GM12878 (cell line): ENCODE data around the gene SRRM2. TPM values are rescaled to one million over a fixed set of nuclear protein-coding genes. Genes with fewer than 3 reads are reported as not detected.

ENCODE experiments used
- ATAC-seq: fragments of 200-7000 bp; cut with Tn5 transposase; 3 replicates; pipeline ENCODE4 v1.9.1; 2020; ENCODE audit warnings: mild to moderate bottlenecking, moderate library complexity
- BruUV-seq: library from RNA; stranded (reverse); fragments of 400-500 nt; replicated peaks from 2 replicates; lab custom pipeline; 2021; lab: Mats Ljungman, UMichigan
- CTCF ChIA-PET: fragments of 300-600 bp; sonication (Branson Sonifier 250); formaldehyde crosslinking; extraction: SDS; loops from one replicate; lab custom pipeline; 2021; ENCODE audit warnings: inconsistent platforms; lab: Yijun Ruan, JAX
- POLR2A ChIA-PET: fragments of 350-600 bp; formaldehyde crosslinking; extraction: SDS; loops from one replicate; lab custom pipeline; 2021; ENCODE audit warnings: inconsistent platforms; lab: Charles Lee
- RAD21 ChIA-PET: fragments of 300-600 bp; sonication (Branson Sonifier 250); formaldehyde crosslinking; loops from one replicate; lab custom pipeline; 2023; ENCODE audit warnings: antibody characterized with exemption; ENCODE audit not compliant: unreplicated experiment; lab: Charles Lee
- SMC1A ChIA-PET: fragments of 300-600 bp; sonication (Branson Sonifier 250); formaldehyde crosslinking; loops from one replicate; lab custom pipeline; 2023; ENCODE audit not compliant: unreplicated experiment, uncharacterized antibody; lab: Charles Lee
- DNase-seq: peaks from one replicate; pipeline ENCODE4 v3.0.0-alpha.2; 2011; ENCODE audit warnings: low read depth, low spot score
- FAIRE-seq: peaks from 3 replicates; lab custom pipeline; 2011; peaks lifted over from hg19 to GRCh38; lab: Jason Lieb, UNC
- H2AFZ ChIP-seq: 2 replicates; pipeline ENCODE4 v1.6.0; 2011; ENCODE audit warnings: low read depth, low read length, control low read depth; ENCODE audit not compliant: control insufficient read depth
- H3K27ac ChIP-seq: 2 replicates; pipeline ENCODE4 v1.5.1; 2011; ENCODE audit warnings: control low read depth; ENCODE audit not compliant: control insufficient read depth, insufficient read depth
- H3K27me3 ChIP-seq, 2 experiments: replicated peaks in 1 of 2; 2 replicates each; pipeline versions ENCODE4 v1.6.0 to v1.6.1; 2011; ENCODE audit warnings: low read length in 1 of 2; ENCODE audit not compliant: control insufficient read depth in 2 of 2, insufficient read depth in 2 of 2
- H3K36me3 ChIP-seq, 2 experiments: 2 replicates each; pipeline ENCODE4 v1.5.1; 2011; ENCODE audit warnings: low read length in 1 of 2; ENCODE audit not compliant: control insufficient read depth in 2 of 2, insufficient read depth in 2 of 2
- H3K4me1 ChIP-seq: 2 replicates; pipeline ENCODE4 v1.6.1; 2011; ENCODE audit warnings: mild to moderate bottlenecking, low read length, moderate library complexity, mixed read lengths; ENCODE audit not compliant: control insufficient read depth, insufficient read depth
- H3K4me2 ChIP-seq: 2 replicates; pipeline ENCODE4 v1.6.0; 2011; ENCODE audit warnings: control low read depth; ENCODE audit not compliant: control insufficient read depth, insufficient read depth
- H3K4me3 ChIP-seq: fragments of 200-600 bp; sonication (generic); 2 replicates; pipeline ENCODE4 v1.5.1; 2016
- H3K79me2 ChIP-seq: 2 replicates; pipeline ENCODE4 v1.6.0; 2011; ENCODE audit warnings: low read length; ENCODE audit not compliant: control insufficient read depth, insufficient read depth
- H3K9ac ChIP-seq: 2 replicates; pipeline ENCODE4 v1.8.0; 2011; ENCODE audit warnings: low read length, control low read depth, mixed read lengths; ENCODE audit not compliant: control insufficient read depth, insufficient read depth
- H3K9me3 ChIP-seq: replicated peaks from 3 replicates; pipeline ENCODE4 v1.5.1; 2011; ENCODE audit warnings: mild to moderate bottlenecking, low read length; ENCODE audit not compliant: control insufficient read depth, insufficient read depth
- H4K20me1 ChIP-seq: 2 replicates; pipeline ENCODE4 v1.6.0; 2011; ENCODE audit not compliant: control insufficient read depth, insufficient read depth
- KAT2A ChIP-seq: conservative IDR thresholded peaks from 2 replicates; pipeline ENCODE4 v1.6.1; 2011; ENCODE audit warnings: low read depth, low read length; ENCODE audit not compliant: control insufficient read depth
- NKRF ChIP-seq: fragments of 450-650 bp; conservative IDR thresholded peaks from 2 replicates; pipeline ENCODE4 v1.6.1; 2017; ENCODE audit warnings: mild to moderate bottlenecking, moderate library complexity
- PML ChIP-seq: IDR thresholded peaks from 2 replicates; pipeline ENCODE4 v1.6.1; 2012; ENCODE audit warnings: low read length, inconsistent platforms
- POLR2A ChIP-seq: IDR thresholded peaks from 2 replicates; pipeline ENCODE4 v1.6.1; 2011; ENCODE audit warnings: low read depth, mild to moderate bottlenecking, low read length
- WGBS: methylation state at CpG from one replicate; pipeline ENCODE4 v1.1.6; 2016; ENCODE audit warnings: low lambda C conversion rate; ENCODE audit not compliant: insufficient replicate concordance, insufficient coverage; ENCODE audit errors: missing lambda C conversion rate; 5-methylcytosine and 5-hydroxymethylcytosine counted together
- in situ Hi-C: fragments of 300-500 bp; cut with MboI; formaldehyde crosslinking; loops from 9 replicates; pipeline ENCODE4 v1.14.3; 2018; ENCODE audit warnings: mixed read lengths
- intact Hi-C: fragments of 100-400 bp; cut with micrococcal nuclease; formaldehyde crosslinking; loops from one replicate; pipeline ENCODE4 v1.14.2; 2022; ENCODE audit not compliant: unreplicated experiment
- polyA plus RNA-seq, 11 experiments: library from polyadenylated mRNA; depleted of rRNA in 4 of 11; unstranded in 6 of 11; stranded (reverse) in 5 of 11; fragments of >200 nt; fragmentation: Nextera tagmentation in 4 of 11; fragmentation: Illumina TruSeq in 1 of 11; extraction: Ambion mirVana in 4 of 11; extraction: Trizol in 1 of 11; gene quantifications; 1 replicate in 1 of 11; 2 replicates in 10 of 11; pipeline versions ENCODE4 v1.2.1 to v1.2.3, GENCODE V29; 2011 to 2016; ENCODE audit warnings: inconsistent platforms in 2 of 11, missing spikeins in 2 of 11, low read depth in 1 of 11
- total RNA-seq, 4 experiments: library from RNA; depleted of rRNA in 3 of 4; stranded (reverse); fragments of >200 nt in 3 of 4; fragmentation: Illumina TruSeq in 1 of 4; extraction: Trizol in 1 of 4; gene quantifications; 2 replicates each; pipeline versions ENCODE4 v1.2.1 to v1.2.3, GENCODE V29; 2013 to 2021

The SRRM2 gene
- total and polyA plus RNA-seq, 10 of the 15 experiments (the other 5 are each of a cell fraction or from before 2014, with no cell fraction given), result 30.1 to 502 (median 196) TPM

GRCh38 chr16:2769100-2769529, 16.7 kb downstream of the SRRM2 start:
- BruUV-seq, result no TSS peak
- H4K20me1 ChIP-seq, result no peaks in the 10 kb centered on the region; the same call in none of the 2 replicates

More at GRCh38 chr16:2769100-2769529, 16.7 kb downstream of the SRRM2 start:
- peaks cover 54 to 59% of the 10 kb centered on the region in 2 experiments for H3K36me3 ChIP-seq
- FAIRE-seq, result no peak
- ChIA-PET POLR2A (no interaction called here), SMC1A (interaction anchor here (1.6 kb wide), 1 partner anchor 22 kb away, joined by 3 read pairs; no protein-coding TSS in a partner anchor), CTCF (interaction anchor here (0.6 kb wide), 1 partner anchor 329 kb away, joined by 3 read pairs; no protein-coding TSS in a partner anchor), RAD21 (no interaction called here)
- peaks cover 4% of the 10 kb centered on the region for H3K79me2 ChIP-seq
- in situ Hi-C loops (no loop called here), intact Hi-C loops (no loop called here)
- no peak for DNase-seq
- H3K27me3 ChIP-seq, result no peaks in the 10 kb centered on the region
- H3K4me2 ChIP-seq, result no peak overlapping the region
- TF ChIP-seq PML (0 out of 2 replicates have a peak, but pooled peaks have one; percentile 4), POLR2A (peak; percentile 34; the same call in 1 of the 2 replicates), KAT2A (no peak), NKRF (no peak)
- H2AFZ ChIP-seq, result no peak overlapping the region
- H3K4me3 ChIP-seq, result no peak overlapping the region
- 54% methylated on average over 11 of the region's 11 CpGs for WGBS
- no peaks in the 10 kb centered on the region; the same call in 2 of the 3 replicates for H3K9me3 ChIP-seq
- no peak overlapping the region for H3K27ac ChIP-seq
- H3K9ac ChIP-seq, result no peak overlapping the region
- ATAC-seq, result no peak
- H3K4me1 ChIP-seq, result no peaks in the 10 kb centered on the region
